Measurements from ENCODE around the gene MACROD2. TPM values are rescaled to one million over a fixed set of nuclear protein-coding genes. Genes with fewer than 3 reads are reported as not detected.
A peak's percentile ranks its signal among the peaks of the same experiment; 100 is the strongest.

MACROD2 gene
- total RNA-seq, 1 experiment from 2014 or later = not detected

- no peaks in the 10 kb centered on the region for H3K36me3 ChIP-seq
- no peak overlapping the region for H3K27ac ChIP-seq
- no peak for DNase-seq (ENCODE audit: low read depth in 1 of 2, low spot score in 2 of 2)
- H3K4me3 ChIP-seq = no peak overlapping the region
- H3K4me1 ChIP-seq (replicated peaks) = peaks cover 9% of the 10 kb centered on the region
- no peaks in the 10 kb centered on the region for H3K27me3 ChIP-seq (replicated peaks)
- H3K9me3 ChIP-seq (replicated peaks) = no peaks in the 10 kb centered on the region; the same call in 1 of the 2 replicates
Observed at GRCh38 chr20:14707865-14708596, 712.7 kb downstream of the MACROD2 start.

GRCh38 chr20:14709439-14709838 lies 714.1 kb downstream of the MACROD2 start:
- Histone ChIP-seq H3K27ac (no peak overlapping the region), H3K27me3 (replicated peaks) (no peaks in the 10 kb centered on the region), H3K36me3 (no peaks in the 10 kb centered on the region), H3K4me3 (no peak overlapping the region), H3K9me3 (replicated peaks) (no peaks in the 10 kb centered on the region; the same call in 1 of the 2 replicates), H3K4me1 (replicated peaks) (peaks cover 11% of the 10 kb centered on the region)
- DNase-seq (ENCODE audit: low read depth in 1 of 2, low spot score in 2 of 2) = no peak

GRCh38 chr20:14710951-14711350 lies 715.6 kb downstream of the MACROD2 start:
- H3K9me3 ChIP-seq (replicated peaks) = no peaks in the 10 kb centered on the region; the same call in 1 of the 2 replicates
- DNase-seq (ENCODE audit: low read depth in 1 of 2, low spot score in 2 of 2) = no peak
- no peak overlapping the region for H3K4me3 ChIP-seq
- no peaks in the 10 kb centered on the region for H3K27me3 ChIP-seq (replicated peaks)
- peaks cover 11% of the 10 kb centered on the region for H3K4me1 ChIP-seq (replicated peaks)
- no peaks in the 10 kb centered on the region for H3K36me3 ChIP-seq
- no peak overlapping the region for H3K27ac ChIP-seq

- Histone ChIP-seq H3K27me3 (replicated peaks) (no peaks in the 10 kb centered on the region), H3K4me3 (no peak overlapping the region), H3K27ac (peak overlapping the region; percentile 70), H3K9me3 (replicated peaks) (no peaks in the 10 kb centered on the region; the same call in 1 of the 2 replicates), H3K36me3 (no peaks in the 10 kb centered on the region), H3K4me1 (replicated peaks) (peaks cover 11% of the 10 kb centered on the region)
- peak in 1 of 2 experiments; percentile 26 for DNase-seq (ENCODE audit: low read depth in 1 of 2, low spot score in 2 of 2)
Observed at GRCh38 chr20:14711652-14712051, 716.3 kb downstream of the MACROD2 start.

GRCh38 chr20:14712302-14712739 lies 717.0 kb downstream of the MACROD2 start:
- Histone ChIP-seq H3K4me1 (replicated peaks) (peaks cover 11% of the 10 kb centered on the region), H3K27me3 (replicated peaks) (no peaks in the 10 kb centered on the region), H3K27ac (peak overlapping the region; percentile 70), H3K4me3 (no peak overlapping the region), H3K9me3 (replicated peaks) (no peaks in the 10 kb centered on the region; the same call in 1 of the 2 replicates), H3K36me3 (no peaks in the 10 kb centered on the region)
- peak; percentile 48 to 75 for DNase-seq (ENCODE audit: low read depth in 1 of 2, low spot score in 2 of 2)

GRCh38 chr20:14715400-14715799 lies 720.1 kb downstream of the MACROD2 start:
- Histone ChIP-seq H3K27ac (no peak overlapping the region), H3K27me3 (replicated peaks) (no peaks in the 10 kb centered on the region), H3K4me3 (no peak overlapping the region), H3K36me3 (no peaks in the 10 kb centered on the region), H3K9me3 (replicated peaks) (no peaks in the 10 kb centered on the region; the same call in 1 of the 2 replicates), H3K4me1 (replicated peaks) (peaks cover 11% of the 10 kb centered on the region)
- DNase-seq (ENCODE audit: low read depth in 1 of 2, low spot score in 2 of 2) = no peak

GRCh38 chr20:14716351-14716801 lies 721.1 kb downstream of the MACROD2 start:
- Histone ChIP-seq H3K9me3 (replicated peaks) (no peaks in the 10 kb centered on the region), H3K4me3 (no peak overlapping the region), H3K27ac (no peak overlapping the region), H3K4me1 (replicated peaks) (peaks cover 11% of the 10 kb centered on the region), H3K36me3 (no peaks in the 10 kb centered on the region), H3K27me3 (replicated peaks) (no peaks in the 10 kb centered on the region)
- no peak for DNase-seq (ENCODE audit: low read depth in 1 of 2, low spot score in 2 of 2)

- Histone ChIP-seq H3K4me1 (replicated peaks) (peaks cover 8% of the 10 kb centered on the region), H3K27me3 (replicated peaks) (no peaks in the 10 kb centered on the region), H3K4me3 (no peak overlapping the region), H3K36me3 (no peaks in the 10 kb centered on the region), H3K9me3 (replicated peaks) (no peaks in the 10 kb centered on the region), H3K27ac (no peak overlapping the region)
- no peak for DNase-seq (ENCODE audit: low read depth in 1 of 2, low spot score in 2 of 2)
Observed at GRCh38 chr20:14717134-14717999, 722.1 kb downstream of the MACROD2 start.

GRCh38 chr20:14720251-14720650 lies 724.9 kb downstream of the MACROD2 start:
- Histone ChIP-seq H3K4me1 (replicated peaks) (no peaks in the 10 kb centered on the region), H3K4me3 (no peak overlapping the region), H3K9me3 (replicated peaks) (no peaks in the 10 kb centered on the region), H3K36me3 (no peaks in the 10 kb centered on the region), H3K27ac (no peak overlapping the region), H3K27me3 (replicated peaks) (no peaks in the 10 kb centered on the region)
- no peak for DNase-seq (ENCODE audit: low read depth in 1 of 2, low spot score in 2 of 2)

- no peak overlapping the region for H3K27ac ChIP-seq
Observed at GRCh38 chr20:14721926-14722452, 726.7 kb downstream of the MACROD2 start.

GRCh38 chr20:14723614-14724013 lies 728.3 kb downstream of the MACROD2 start:
- Histone ChIP-seq H3K27me3 (replicated peaks) (no peaks in the 10 kb centered on the region), H3K9me3 (replicated peaks) (no peaks in the 10 kb centered on the region), H3K36me3 (no peaks in the 10 kb centered on the region), H3K4me1 (replicated peaks) (no peaks in the 10 kb centered on the region), H3K27ac (no peak overlapping the region), H3K4me3 (no peak overlapping the region)
- DNase-seq (ENCODE audit: low read depth in 1 of 2, low spot score in 2 of 2) = no peak

More at GRCh38 chr20:14721926-14722452, 726.7 kb downstream of the MACROD2 start:
- Histone ChIP-seq H3K27me3 (replicated peaks) (no peaks in the 10 kb centered on the region), H3K4me3 (no peak overlapping the region), H3K4me1 (replicated peaks) (no peaks in the 10 kb centered on the region), H3K36me3 (no peaks in the 10 kb centered on the region), H3K9me3 (replicated peaks) (no peaks in the 10 kb centered on the region)
- DNase-seq (ENCODE audit: low read depth in 1 of 2, low spot score in 2 of 2) = no peak

- Histone ChIP-seq H3K9me3 (replicated peaks) (no peaks in the 10 kb centered on the region), H3K4me3 (no peak overlapping the region), H3K36me3 (no peaks in the 10 kb centered on the region), H3K27me3 (replicated peaks) (no peaks in the 10 kb centered on the region), H3K27ac (no peak overlapping the region), H3K4me1 (replicated peaks) (no peaks in the 10 kb centered on the region)
- DNase-seq (ENCODE audit: low read depth in 1 of 2, low spot score in 2 of 2) = no peak
Observed at GRCh38 chr20:14724036-14724435, 728.7 kb downstream of the MACROD2 start.

GRCh38 chr20:14724468-14724867 lies 729.2 kb downstream of the MACROD2 start:
- Histone ChIP-seq H3K4me1 (replicated peaks) (no peaks in the 10 kb centered on the region), H3K9me3 (replicated peaks) (no peaks in the 10 kb centered on the region), H3K4me3 (no peak overlapping the region), H3K27ac (no peak overlapping the region), H3K36me3 (no peaks in the 10 kb centered on the region), H3K27me3 (replicated peaks) (no peaks in the 10 kb centered on the region)
- DNase-seq (ENCODE audit: low read depth in 1 of 2, low spot score in 2 of 2) = no peak

- Histone ChIP-seq H3K36me3 (no peaks in the 10 kb centered on the region), H3K4me1 (replicated peaks) (no peaks in the 10 kb centered on the region), H3K9me3 (replicated peaks) (no peaks in the 10 kb centered on the region), H3K27ac (no peak overlapping the region), H3K4me3 (no peak overlapping the region), H3K27me3 (replicated peaks) (no peaks in the 10 kb centered on the region)
- no peak for DNase-seq (ENCODE audit: low read depth in 1 of 2, low spot score in 2 of 2)
Observed at GRCh38 chr20:14726591-14726990, 731.3 kb downstream of the MACROD2 start.
